GM23338 (cell line): ENCODE data around the gene RAB11FIP2. TPM values are rescaled to one million over a fixed set of nuclear protein-coding genes. Genes with fewer than 3 reads are reported as not detected.

Experiments
- ATAC-seq: fragments of 200-7000 bp; cut with Tn5 transposase; 3 replicates; pipeline ENCODE4 v1.9.1; 2020
- DNase-seq: peaks from one replicate; pipeline ENCODE4 v3.0.0-alpha.2; 2015; ENCODE audit warnings: low spot score
- H2AFZ ChIP-seq: fragments of 200-600 bp; sonication (generic); 2 replicates; pipeline ENCODE4 v1.8.0; 2016; ENCODE audit warnings: antibody characterized with exemption, mild to moderate bottlenecking, moderate library complexity
- H3F3A ChIP-seq: fragments of 200-600 bp; sonication (generic); replicated peaks from 2 replicates; pipeline ENCODE4 v1.8.0; 2017; ENCODE audit warnings: antibody characterized with exemption, mixed run types, low read depth
- H3K27ac ChIP-seq: fragments of 200-600 bp; sonication (generic); 2 replicates; pipeline ENCODE4 v1.6.1; 2016; ENCODE audit warnings: low read depth
- H3K27me3 ChIP-seq: fragments of 200-600 bp; sonication (generic); 2 replicates; pipeline ENCODE4 v1.8.0; 2016; ENCODE audit warnings: mild to moderate bottlenecking, mixed run types, moderate library complexity; ENCODE audit not compliant: insufficient read depth
- H3K36me3 ChIP-seq: fragments of 200-600 bp; sonication (generic); 2 replicates; pipeline ENCODE4 v1.8.0; 2016; ENCODE audit warnings: mild to moderate bottlenecking; ENCODE audit not compliant: insufficient read depth
- H3K4me1 ChIP-seq: fragments of 200-600 bp; sonication (generic); 2 replicates; pipeline ENCODE4 v1.8.0; 2016; ENCODE audit warnings: mild to moderate bottlenecking, moderate library complexity; ENCODE audit not compliant: insufficient read depth
- H3K4me2 ChIP-seq: fragments of 200-600 bp; sonication (generic); 2 replicates; pipeline ENCODE4 v1.7.1; 2017; ENCODE audit warnings: mixed run types
- H3K4me3 ChIP-seq: fragments of 200-600 bp; sonication (generic); 2 replicates; pipeline ENCODE4 v1.6.1; 2016; ENCODE audit warnings: mixed run types
- H3K79me2 ChIP-seq: fragments of 200-600 bp; sonication (generic); replicated peaks from 2 replicates; pipeline ENCODE4 v1.8.0; 2017; ENCODE audit warnings: mild to moderate bottlenecking; ENCODE audit not compliant: insufficient read depth
- H3K9me2 ChIP-seq: fragments of 200-600 bp; sonication (generic); 2 replicates; pipeline ENCODE4 v1.8.0; 2017; ENCODE audit not compliant: insufficient read depth
- H4K20me1 ChIP-seq: fragments of 200-600 bp; sonication (generic); replicated peaks from 2 replicates; pipeline ENCODE4 v1.8.0; 2017; ENCODE audit warnings: mild to moderate bottlenecking; ENCODE audit not compliant: insufficient read depth
- H3K27ac Mint-ChIP-seq: 2 replicates; pipeline ENCODE4 v1.8.0; 2020; ENCODE audit warnings: inconsistent platforms, mild to moderate bottlenecking, moderate library complexity, mixed read lengths
- H3K27me3 Mint-ChIP-seq: 3 replicates; pipeline ENCODE4 v1.8.0; 2022; ENCODE audit warnings: low read depth, mild to moderate bottlenecking, moderate library complexity, mixed read lengths, inconsistent platforms; ENCODE audit not compliant: insufficient read depth, poor library complexity
- H3K36me3 Mint-ChIP-seq: 3 replicates; pipeline ENCODE4 v1.8.0; 2021; ENCODE audit warnings: low read depth, mild to moderate bottlenecking, inconsistent platforms, moderate library complexity, mixed read lengths
- H3K4me1 Mint-ChIP-seq: 3 replicates; pipeline ENCODE4 v1.8.0; 2020; ENCODE audit warnings: mild to moderate bottlenecking, inconsistent platforms, mixed read lengths
- H3K4me3 Mint-ChIP-seq: 3 replicates; pipeline ENCODE4 v1.8.0; 2021; ENCODE audit warnings: moderate library complexity, mild to moderate bottlenecking, inconsistent platforms, mixed read lengths
- H3K9me3 Mint-ChIP-seq: 3 replicates; pipeline ENCODE4 v1.8.0; 2020; ENCODE audit warnings: moderate library complexity, mild to moderate bottlenecking, inconsistent platforms, mixed read lengths
- CREB1 ChIP-seq: fragments of 250-450 bp; sonication (Bioruptor Pico); IDR thresholded peaks from 2 replicates; pipeline ENCODE4 v1.5.0; 2020; ENCODE audit warnings: low read depth, mild to moderate bottlenecking, moderate library complexity
- EZH2 ChIP-seq: fragments of 200-600 bp; sonication (generic); IDR thresholded peaks from one replicate; pipeline ENCODE4 v1.8.0; 2017; ENCODE audit warnings: antibody characterized with exemption, mild to moderate bottlenecking, low read depth; ENCODE audit not compliant: unreplicated experiment
- EZH2phosphoT487 ChIP-seq: fragments of 200-600 bp; sonication (generic); IDR thresholded peaks from one replicate; pipeline ENCODE4 v1.8.1; 2018; ENCODE audit warnings: antibody characterized with exemption; ENCODE audit not compliant: unreplicated experiment
- JUNB ChIP-seq: IDR thresholded peaks from one replicate; pipeline ENCODE4 v1.6.1; 2016; ENCODE audit warnings: antibody characterized with exemption; ENCODE audit not compliant: unreplicated experiment
- NANOG ChIP-seq: IDR thresholded peaks from 2 replicates; pipeline ENCODE4 v1.6.1; 2016; ENCODE audit warnings: antibody characterized with exemption, borderline replicate concordance
- POLR2AphosphoS5 ChIP-seq: IDR thresholded peaks from 2 replicates; pipeline ENCODE4 v1.6.1; 2016; ENCODE audit warnings: antibody characterized with exemption, low read depth
- STAT1 ChIP-seq: IDR thresholded peaks from one replicate; pipeline ENCODE4 v1.6.1; 2016; ENCODE audit warnings: antibody characterized with exemption; ENCODE audit not compliant: unreplicated experiment
- ZNF114 ChIP-seq: fragments of 250-450 bp; sonication (Bioruptor Pico); IDR thresholded peaks from 2 replicates; pipeline ENCODE4 v1.5.0; 2020; ENCODE audit warnings: mild to moderate bottlenecking, moderate library complexity
- ZNF331 ChIP-seq: fragments of 250-450 bp; sonication (Bioruptor Pico); IDR thresholded peaks from 2 replicates; pipeline ENCODE4 v1.5.0; 2020; ENCODE audit warnings: low read depth, mild to moderate bottlenecking, moderate library complexity
- polyA plus RNA-seq: library from polyadenylated mRNA; unstranded; fragments of >200 nt; fragmentation: Nextera tagmentation; extraction: Ambion mirVana; gene quantifications from 2 replicates; pipeline ENCODE4 v1.2.1, GENCODE V29; 2016
- total RNA-seq: library from RNA; depleted of rRNA; stranded (reverse); fragments of >200 nt; shearing (Covaris generic); gene quantifications from 2 replicates; pipeline ENCODE4 v1.2.3, GENCODE V29; 2014
- TF ChIP-seq, protein P1 (sequence below): fragments of 250-450 bp; sonication (Bioruptor Pico); IDR thresholded peaks from 2 replicates; pipeline ENCODE4 v1.5.0; 2020; ENCODE audit warnings: mild to moderate bottlenecking, moderate library complexity
- TF ChIP-seq, protein P2 (sequence below), 2 experiments: fragments of 200-600 bp in 1 of 2; sonication (generic) in 1 of 2; conservative IDR thresholded peaks; 2 replicates each; pipeline versions ENCODE4 v1.5.1 to v1.6.1; 2016 to 2017; ENCODE audit warnings: antibody characterized with exemption in 2 of 2, low read depth in 2 of 2, mild to moderate bottlenecking in 2 of 2, moderate library complexity in 1 of 2
- TF ChIP-seq, protein P3 (sequence below): IDR thresholded peaks from 2 replicates; pipeline ENCODE4 v1.6.1; 2016; ENCODE audit warnings: antibody characterized with exemption
- TF ChIP-seq, protein P4 (sequence below): IDR thresholded peaks from one replicate; pipeline ENCODE4 v1.6.1; 2018; ENCODE audit warnings: antibody characterized with exemption; ENCODE audit not compliant: unreplicated experiment

RAB11FIP2 gene
- total and polyA plus RNA-seq, 2 experiments from 2014 or later, result 16.1 to 17.6 TPM

DNA sequence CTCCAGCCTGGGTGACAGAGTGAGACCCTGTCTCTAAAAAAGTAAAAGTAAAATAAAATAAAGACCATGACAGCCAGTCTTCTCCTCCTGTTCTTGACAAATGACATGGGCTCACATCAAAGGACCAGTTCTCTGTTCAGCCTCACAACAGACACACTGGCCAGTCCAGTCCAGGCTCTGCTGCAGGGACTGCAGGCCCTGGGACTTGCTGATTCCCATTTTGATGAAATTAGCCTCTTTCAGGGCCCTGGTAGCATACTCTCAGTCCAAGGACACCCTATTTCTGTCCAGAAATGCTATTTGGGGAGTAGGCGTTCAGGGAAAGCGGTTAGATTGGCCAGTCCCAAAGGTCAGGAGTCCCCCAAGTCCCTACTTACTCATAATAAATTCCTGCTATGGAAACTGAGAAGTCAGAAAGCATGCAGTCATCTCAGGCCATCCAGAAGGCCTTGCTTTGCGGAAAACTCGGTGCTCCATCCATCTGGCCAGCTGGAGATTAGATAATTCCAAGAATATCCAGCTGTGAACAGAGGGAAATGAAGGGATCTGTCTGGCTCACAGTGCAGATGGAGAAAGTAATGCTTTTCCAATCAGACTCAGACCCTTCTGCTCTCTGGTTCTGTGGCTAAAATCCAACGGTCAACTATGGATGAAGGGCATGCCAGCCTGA lies 74.4 kb downstream of the RAB11FIP2 start:
- no peaks in the 10 kb centered on the region for H3K36me3 Mint-ChIP-seq
- ATAC-seq (no peak), DNase-seq (no peak)
- H3K79me2 ChIP-seq, result no peaks in the 10 kb centered on the region
- no peak overlapping the region for H3K4me3 ChIP-seq
- H3K27ac ChIP-seq, result no peak overlapping the region
- H3K9me3 Mint-ChIP-seq, result no peaks in the 10 kb centered on the region
- no peak overlapping the region for H3K27ac Mint-ChIP-seq
- no peaks in the 10 kb centered on the region for H3K36me3 ChIP-seq
- no peak overlapping the region for H3K4me3 Mint-ChIP-seq
- no peaks in the 10 kb centered on the region for H3K9me2 ChIP-seq
- no peak overlapping the region for H2AFZ ChIP-seq
- H3K27me3 Mint-ChIP-seq, result no peaks in the 10 kb centered on the region
- H3K4me2 ChIP-seq, result no peak overlapping the region
- H3K4me1 Mint-ChIP-seq, result peaks cover 12% of the 10 kb centered on the region
- H3K27me3 ChIP-seq, result no peaks in the 10 kb centered on the region
- H3F3A ChIP-seq, result no peaks in the 10 kb centered on the region
- H4K20me1 ChIP-seq, result no peaks in the 10 kb centered on the region
- peaks cover 10% of the 10 kb centered on the region for H3K4me1 ChIP-seq
- TF ChIP-seq ZNF114 (CRISPR knock-in tag) (no peak), POLR2AphosphoS5 (no peak), CREB1 (no peak), EZH2 (no peak), ZNF331 (CRISPR knock-in tag) (no peak), JUNB (no peak), NANOG (no peak), STAT1 (no peak), EZH2phosphoT487 (no peak)
- TF ChIP-seq, protein P1, sequence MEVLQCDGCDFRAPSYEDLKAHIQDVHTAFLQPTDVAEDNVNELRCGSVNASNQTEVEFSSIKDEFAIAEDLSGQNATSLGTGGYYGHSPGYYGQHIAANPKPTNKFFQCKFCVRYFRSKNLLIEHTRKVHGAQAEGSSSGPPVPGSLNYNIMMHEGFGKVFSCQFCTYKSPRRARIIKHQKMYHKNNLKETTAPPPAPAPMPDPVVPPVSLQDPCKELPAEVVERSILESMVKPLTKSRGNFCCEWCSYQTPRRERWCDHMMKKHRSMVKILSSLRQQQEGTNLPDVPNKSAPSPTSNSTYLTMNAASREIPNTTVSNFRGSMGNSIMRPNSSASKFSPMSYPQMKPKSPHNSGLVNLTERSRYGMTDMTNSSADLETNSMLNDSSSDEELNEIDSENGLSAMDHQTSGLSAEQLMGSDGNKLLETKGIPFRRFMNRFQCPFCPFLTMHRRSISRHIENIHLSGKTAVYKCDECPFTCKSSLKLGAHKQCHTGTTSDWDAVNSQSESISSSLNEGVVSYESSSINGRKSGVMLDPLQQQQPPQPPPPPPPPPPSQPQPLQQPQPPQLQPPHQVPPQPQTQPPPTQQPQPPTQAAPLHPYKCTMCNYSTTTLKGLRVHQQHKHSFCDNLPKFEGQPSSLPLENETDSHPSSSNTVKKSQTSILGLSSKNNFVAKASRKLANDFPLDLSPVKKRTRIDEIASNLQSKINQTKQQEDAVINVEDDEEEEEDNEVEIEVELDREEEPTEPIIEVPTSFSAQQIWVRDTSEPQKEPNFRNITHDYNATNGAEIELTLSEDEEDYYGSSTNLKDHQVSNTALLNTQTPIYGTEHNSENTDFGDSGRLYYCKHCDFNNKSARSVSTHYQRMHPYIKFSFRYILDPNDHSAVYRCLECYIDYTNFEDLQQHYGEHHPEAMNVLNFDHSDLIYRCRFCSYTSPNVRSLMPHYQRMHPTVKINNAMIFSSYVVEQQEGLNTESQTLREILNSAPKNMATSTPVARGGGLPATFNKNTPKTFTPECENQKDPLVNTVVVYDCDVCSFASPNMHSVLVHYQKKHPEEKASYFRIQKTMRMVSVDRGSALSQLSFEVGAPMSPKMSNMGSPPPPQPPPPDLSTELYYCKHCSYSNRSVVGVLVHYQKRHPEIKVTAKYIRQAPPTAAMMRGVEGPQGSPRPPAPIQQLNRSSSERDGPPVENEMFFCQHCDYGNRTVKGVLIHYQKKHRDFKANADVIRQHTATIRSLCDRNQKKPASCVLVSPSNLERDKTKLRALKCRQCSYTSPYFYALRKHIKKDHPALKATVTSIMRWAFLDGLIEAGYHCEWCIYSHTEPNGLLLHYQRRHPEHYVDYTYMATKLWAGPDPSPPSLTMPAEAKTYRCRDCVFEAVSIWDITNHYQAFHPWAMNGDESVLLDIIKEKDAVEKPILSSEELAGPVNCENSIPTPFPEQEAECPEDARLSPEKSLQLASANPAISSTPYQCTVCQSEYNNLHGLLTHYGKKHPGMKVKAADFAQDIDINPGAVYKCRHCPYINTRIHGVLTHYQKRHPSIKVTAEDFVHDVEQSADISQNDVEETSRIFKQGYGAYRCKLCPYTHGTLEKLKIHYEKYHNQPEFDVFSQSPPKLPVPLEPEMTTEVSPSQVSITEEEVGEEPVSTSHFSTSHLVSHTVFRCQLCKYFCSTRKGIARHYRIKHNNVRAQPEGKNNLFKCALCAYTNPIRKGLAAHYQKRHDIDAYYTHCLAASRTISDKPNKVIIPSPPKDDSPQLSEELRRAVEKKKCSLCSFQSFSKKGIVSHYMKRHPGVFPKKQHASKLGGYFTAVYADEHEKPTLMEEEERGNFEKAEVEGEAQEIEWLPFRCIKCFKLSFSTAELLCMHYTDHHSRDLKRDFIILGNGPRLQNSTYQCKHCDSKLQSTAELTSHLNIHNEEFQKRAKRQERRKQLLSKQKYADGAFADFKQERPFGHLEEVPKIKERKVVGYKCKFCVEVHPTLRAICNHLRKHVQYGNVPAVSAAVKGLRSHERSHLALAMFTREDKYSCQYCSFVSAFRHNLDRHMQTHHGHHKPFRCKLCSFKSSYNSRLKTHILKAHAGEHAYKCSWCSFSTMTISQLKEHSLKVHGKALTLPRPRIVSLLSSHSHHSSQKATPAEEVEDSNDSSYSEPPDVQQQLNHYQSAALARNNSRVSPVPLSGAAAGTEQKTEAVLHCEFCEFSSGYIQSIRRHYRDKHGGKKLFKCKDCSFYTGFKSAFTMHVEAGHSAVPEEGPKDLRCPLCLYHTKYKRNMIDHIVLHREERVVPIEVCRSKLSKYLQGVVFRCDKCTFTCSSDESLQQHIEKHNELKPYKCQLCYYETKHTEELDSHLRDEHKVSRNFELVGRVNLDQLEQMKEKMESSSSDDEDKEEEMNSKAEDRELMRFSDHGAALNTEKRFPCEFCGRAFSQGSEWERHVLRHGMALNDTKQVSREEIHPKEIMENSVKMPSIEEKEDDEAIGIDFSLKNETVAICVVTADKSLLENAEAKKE, result no peak
- TF ChIP-seq, protein P2, sequence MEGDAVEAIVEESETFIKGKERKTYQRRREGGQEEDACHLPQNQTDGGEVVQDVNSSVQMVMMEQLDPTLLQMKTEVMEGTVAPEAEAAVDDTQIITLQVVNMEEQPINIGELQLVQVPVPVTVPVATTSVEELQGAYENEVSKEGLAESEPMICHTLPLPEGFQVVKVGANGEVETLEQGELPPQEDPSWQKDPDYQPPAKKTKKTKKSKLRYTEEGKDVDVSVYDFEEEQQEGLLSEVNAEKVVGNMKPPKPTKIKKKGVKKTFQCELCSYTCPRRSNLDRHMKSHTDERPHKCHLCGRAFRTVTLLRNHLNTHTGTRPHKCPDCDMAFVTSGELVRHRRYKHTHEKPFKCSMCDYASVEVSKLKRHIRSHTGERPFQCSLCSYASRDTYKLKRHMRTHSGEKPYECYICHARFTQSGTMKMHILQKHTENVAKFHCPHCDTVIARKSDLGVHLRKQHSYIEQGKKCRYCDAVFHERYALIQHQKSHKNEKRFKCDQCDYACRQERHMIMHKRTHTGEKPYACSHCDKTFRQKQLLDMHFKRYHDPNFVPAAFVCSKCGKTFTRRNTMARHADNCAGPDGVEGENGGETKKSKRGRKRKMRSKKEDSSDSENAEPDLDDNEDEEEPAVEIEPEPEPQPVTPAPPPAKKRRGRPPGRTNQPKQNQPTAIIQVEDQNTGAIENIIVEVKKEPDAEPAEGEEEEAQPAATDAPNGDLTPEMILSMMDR (conservative IDR thresholded peaks at IDR 0.05; ENCODE audit: low read depth in 2 of 2), result no peak
- TF ChIP-seq, protein P3, sequence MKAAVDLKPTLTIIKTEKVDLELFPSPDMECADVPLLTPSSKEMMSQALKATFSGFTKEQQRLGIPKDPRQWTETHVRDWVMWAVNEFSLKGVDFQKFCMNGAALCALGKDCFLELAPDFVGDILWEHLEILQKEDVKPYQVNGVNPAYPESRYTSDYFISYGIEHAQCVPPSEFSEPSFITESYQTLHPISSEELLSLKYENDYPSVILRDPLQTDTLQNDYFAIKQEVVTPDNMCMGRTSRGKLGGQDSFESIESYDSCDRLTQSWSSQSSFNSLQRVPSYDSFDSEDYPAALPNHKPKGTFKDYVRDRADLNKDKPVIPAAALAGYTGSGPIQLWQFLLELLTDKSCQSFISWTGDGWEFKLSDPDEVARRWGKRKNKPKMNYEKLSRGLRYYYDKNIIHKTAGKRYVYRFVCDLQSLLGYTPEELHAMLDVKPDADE, result no peak
- TF ChIP-seq, protein P4, sequence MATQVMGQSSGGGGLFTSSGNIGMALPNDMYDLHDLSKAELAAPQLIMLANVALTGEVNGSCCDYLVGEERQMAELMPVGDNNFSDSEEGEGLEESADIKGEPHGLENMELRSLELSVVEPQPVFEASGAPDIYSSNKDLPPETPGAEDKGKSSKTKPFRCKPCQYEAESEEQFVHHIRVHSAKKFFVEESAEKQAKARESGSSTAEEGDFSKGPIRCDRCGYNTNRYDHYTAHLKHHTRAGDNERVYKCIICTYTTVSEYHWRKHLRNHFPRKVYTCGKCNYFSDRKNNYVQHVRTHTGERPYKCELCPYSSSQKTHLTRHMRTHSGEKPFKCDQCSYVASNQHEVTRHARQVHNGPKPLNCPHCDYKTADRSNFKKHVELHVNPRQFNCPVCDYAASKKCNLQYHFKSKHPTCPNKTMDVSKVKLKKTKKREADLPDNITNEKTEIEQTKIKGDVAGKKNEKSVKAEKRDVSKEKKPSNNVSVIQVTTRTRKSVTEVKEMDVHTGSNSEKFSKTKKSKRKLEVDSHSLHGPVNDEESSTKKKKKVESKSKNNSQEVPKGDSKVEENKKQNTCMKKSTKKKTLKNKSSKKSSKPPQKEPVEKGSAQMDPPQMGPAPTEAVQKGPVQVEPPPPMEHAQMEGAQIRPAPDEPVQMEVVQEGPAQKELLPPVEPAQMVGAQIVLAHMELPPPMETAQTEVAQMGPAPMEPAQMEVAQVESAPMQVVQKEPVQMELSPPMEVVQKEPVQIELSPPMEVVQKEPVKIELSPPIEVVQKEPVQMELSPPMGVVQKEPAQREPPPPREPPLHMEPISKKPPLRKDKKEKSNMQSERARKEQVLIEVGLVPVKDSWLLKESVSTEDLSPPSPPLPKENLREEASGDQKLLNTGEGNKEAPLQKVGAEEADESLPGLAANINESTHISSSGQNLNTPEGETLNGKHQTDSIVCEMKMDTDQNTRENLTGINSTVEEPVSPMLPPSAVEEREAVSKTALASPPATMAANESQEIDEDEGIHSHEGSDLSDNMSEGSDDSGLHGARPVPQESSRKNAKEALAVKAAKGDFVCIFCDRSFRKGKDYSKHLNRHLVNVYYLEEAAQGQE, result no peak
